A673 (cell line): Measurements from ENCODE around the gene MAOA. TPM values are rescaled to one million over a fixed set of nuclear protein-coding genes. Genes with fewer than 3 reads are reported as not detected.
"Not testable (repeated sequence)": the region's sequence is repeated elsewhere in the genome, so short reads cannot be mapped to it uniquely, and the experiment has no call there.

Experiments used
- BruUV-seq: library from RNA; stranded (reverse); fragments of 400-500 nt; replicated peaks from 2 replicates; lab custom pipeline; 2021; lab: Mats Ljungman, UMichigan
- CTCF ChIA-PET: fragments of 300-600 bp; sonication (Branson Sonifier 250); formaldehyde crosslinking; loops from one replicate; lab custom pipeline; 2022; ENCODE audit warnings: antibody characterized with exemption; lab: Charles Lee
- POLR2A ChIA-PET: fragments of 300-600 bp; sonication (Branson Sonifier 250); formaldehyde crosslinking; loops from one replicate; lab custom pipeline; 2022; ENCODE audit warnings: antibody characterized with exemption; ENCODE audit not compliant: low non-redundant PET; lab: Charles Lee
- DNase-seq: peaks from one replicate; pipeline ENCODE4 v3.0.0-alpha.2; 2015; ENCODE audit warnings: low spot score
- H3K27ac ChIP-seq: fragments of 200-600 bp; sonication (generic); 2 replicates; pipeline ENCODE4 v1.5.1; 2016; ENCODE audit warnings: mixed run types, low read depth, mild to moderate bottlenecking, mixed read lengths, antibody characterized with exemption, low read length; ENCODE audit not compliant: poor library complexity, severe bottlenecking
- H3K27me3 ChIP-seq: fragments of 200-600 bp; sonication (generic); replicated peaks from 2 replicates; pipeline ENCODE4 v1.6.1; 2017; ENCODE audit warnings: mixed run types, low read depth, mild to moderate bottlenecking, mixed read lengths, antibody characterized with exemption, low read length; ENCODE audit not compliant: insufficient read depth, poor library complexity
- H3K36me3 ChIP-seq: fragments of 200-600 bp; sonication (generic); 2 replicates; pipeline ENCODE4 v1.6.1; 2016; ENCODE audit warnings: mixed run types, mild to moderate bottlenecking, mixed read lengths, antibody characterized with exemption, low read length; ENCODE audit not compliant: insufficient read depth, poor library complexity, severe bottlenecking
- H3K4me1 ChIP-seq: fragments of 200-600 bp; sonication (generic); 2 replicates; pipeline ENCODE4 v1.6.1; 2017; ENCODE audit warnings: mixed run types, mild to moderate bottlenecking, mixed read lengths, antibody characterized with exemption, low read length; ENCODE audit not compliant: insufficient read depth, poor library complexity, severe bottlenecking
- H3K4me3 ChIP-seq: fragments of 200-600 bp; sonication (generic); 2 replicates; pipeline ENCODE4 v1.5.1; 2016; ENCODE audit warnings: low read depth, mixed run types, mild to moderate bottlenecking, mixed read lengths, low read length; ENCODE audit not compliant: poor library complexity, severe bottlenecking
- H3K9me3 ChIP-seq: fragments of 200-600 bp; sonication (generic); 2 replicates; pipeline ENCODE4 v1.6.1; 2016; ENCODE audit warnings: mixed run types, low read depth, mild to moderate bottlenecking, mixed read lengths, antibody characterized with exemption, low read length; ENCODE audit not compliant: poor library complexity, severe bottlenecking
- CTCF ChIP-seq: fragments of 300-800, 200-600 bp; sonication (generic); conservative IDR thresholded peaks from 2 replicates; pipeline ENCODE4 v1.5.1; 2017; ENCODE audit warnings: low read depth, mild to moderate bottlenecking, antibody characterized with exemption, low read length, moderate library complexity, mixed read lengths
- EZH2 ChIP-seq: fragments of 200-600 bp; sonication (generic); IDR thresholded peaks from 2 replicates; pipeline ENCODE4 v1.6.1; 2017; ENCODE audit warnings: borderline replicate concordance, low read depth, mild to moderate bottlenecking, mixed read lengths, antibody characterized with exemption, low read length; ENCODE audit not compliant: poor library complexity, severe bottlenecking
- intact Hi-C: fragments of 100-400 bp; cut with micrococcal nuclease; formaldehyde crosslinking; loops from one replicate; pipeline ENCODE4 v1.10.0; 2022; ENCODE audit not compliant: unreplicated experiment
- total RNA-seq: library from RNA; stranded (reverse); gene quantifications from 2 replicates; pipeline ENCODE4 v1.2.3, GENCODE V29; 2021

The MAOA gene
- total RNA-seq, 1 experiment from 2014 or later, result 6.1 TPM

- CTCF ChIA-PET, result no interaction called here
- intact Hi-C loops, result no loop called here
- no peak for DNase-seq
These were observed 64.9 kb downstream of the MAOA start for GRCh38 chrX:43720961-43721360.

GRCh38 chrX:43725227-43725626, 69.1 kb downstream of the MAOA start:
- POLR2A ChIA-PET, H3K4me3 ChIP-seq, H3K36me3 ChIP-seq, H3K9me3 ChIP-seq, BruUV-seq, H3K4me1 ChIP-seq, H3K27me3 ChIP-seq, CTCF ChIA-PET, intact Hi-C loops, DNase-seq, H3K27ac ChIP-seq: not testable (repeated sequence)

More at GRCh38 chrX:43720961-43721360, 64.9 kb downstream of the MAOA start:
- POLR2A ChIA-PET, result no interaction called here
- BruUV-seq, result no TSS peak
- TF ChIP-seq EZH2 (no peak), CTCF (no peak)
- no peaks in the 10 kb centered on the region for H3K9me3 ChIP-seq
- H3K36me3 ChIP-seq, result no peaks in the 10 kb centered on the region
- no peaks in the 10 kb centered on the region for H3K27me3 ChIP-seq
- no peaks in the 10 kb centered on the region for H3K4me1 ChIP-seq
- no peak overlapping the region for H3K4me3 ChIP-seq
- H3K27ac ChIP-seq, result no peak overlapping the region

- H3K27me3 ChIP-seq, H3K27ac ChIP-seq, H3K4me1 ChIP-seq, intact Hi-C loops, CTCF ChIA-PET, BruUV-seq, POLR2A ChIA-PET, H3K36me3 ChIP-seq, DNase-seq, H3K9me3 ChIP-seq, H3K4me3 ChIP-seq: not testable (repeated sequence)
These were observed 71.2 kb downstream of the MAOA start for GRCh38 chrX:43727254-43727653.

- DNase-seq, result no peak
- intact Hi-C loops, result no loop called here
- TF ChIP-seq EZH2 (no peak), CTCF (no peak)
- Histone ChIP-seq H3K27ac (no peak overlapping the region), H3K4me3 (no peak overlapping the region), H3K9me3 (no peaks in the 10 kb centered on the region), H3K4me1 (no peaks in the 10 kb centered on the region), H3K36me3 (no peaks in the 10 kb centered on the region), H3K27me3 (no peaks in the 10 kb centered on the region)
- BruUV-seq, result no TSS peak
- POLR2A ChIA-PET, result no interaction called here
- CTCF ChIA-PET, result no interaction called here
These were observed 71.9 kb downstream of the MAOA start for GRCh38 chrX:43728002-43728401.
